GM19452 (cell line): ENCODE measurements around the gene SLC39A13.
"Not testable (repeated sequence)": the region's sequence is repeated elsewhere in the genome, so short reads cannot be mapped to it uniquely, and the experiment has no call there.

Experiments
- ATAC-seq: cut with Tn5 transposase; IDR thresholded peaks from one replicate; pipeline ENCODE4 v1.9.1; 2021; ENCODE audit not compliant: unreplicated experiment

SLC39A13 gene

DNA sequence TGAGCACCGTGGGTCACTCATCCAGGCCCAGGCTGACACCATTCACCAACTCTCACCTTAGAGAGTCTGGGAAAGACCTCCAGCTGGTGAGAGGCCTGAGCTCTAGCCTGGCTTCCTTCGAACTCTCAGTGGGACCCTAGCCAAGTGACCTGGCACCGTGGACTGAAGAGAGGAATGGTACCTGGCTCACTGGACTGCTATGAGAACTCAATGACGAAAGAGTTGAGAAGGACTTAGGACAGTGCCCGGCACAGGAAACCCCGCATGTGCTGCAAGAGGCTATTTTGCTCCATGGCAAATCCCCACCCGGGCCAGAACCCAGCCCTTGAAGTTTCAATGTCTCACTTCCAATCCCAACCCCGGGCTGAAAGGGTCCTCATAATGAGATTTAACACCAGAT lies 41.2 kb downstream of the SLC39A13 start:
- ATAC-seq, result no peak

DNA sequence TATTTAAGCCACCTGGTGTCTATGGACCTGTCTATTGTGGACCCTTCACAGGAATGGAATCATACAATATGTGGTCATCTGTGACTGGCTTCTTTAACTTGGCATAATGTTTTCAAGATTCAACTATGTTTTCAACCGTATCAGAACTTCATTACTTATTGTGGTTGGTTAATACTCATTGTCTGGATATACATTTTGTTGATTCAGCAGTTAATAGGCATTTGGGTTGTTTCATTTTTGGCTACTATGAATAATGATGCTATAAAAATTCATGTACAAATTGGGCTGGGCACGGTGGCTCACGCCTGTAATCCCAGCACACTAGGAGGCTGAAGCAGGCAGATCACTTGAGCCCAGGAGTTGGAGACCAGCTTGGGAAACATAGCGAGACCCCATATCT lies 43.0 kb downstream of the SLC39A13 start:
- no peak for ATAC-seq

DNA sequence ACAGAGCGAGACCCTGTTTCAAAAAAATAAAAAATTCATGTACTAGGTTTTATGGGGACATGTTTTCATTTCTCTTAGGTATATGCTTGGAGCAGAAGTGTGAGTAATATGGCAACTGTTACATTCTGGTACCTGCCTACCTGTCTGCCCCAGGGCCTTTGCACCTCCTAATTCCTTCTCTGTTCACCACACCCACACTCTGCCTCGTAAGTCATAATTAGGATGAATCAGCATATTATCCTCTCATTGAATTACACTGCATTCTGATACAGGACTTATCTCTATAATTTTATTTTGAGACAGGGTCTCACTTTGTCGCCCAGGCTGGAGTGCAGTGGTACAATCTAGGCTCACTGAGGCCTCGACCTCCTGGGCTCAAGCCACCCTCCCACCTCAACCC lies 43.6 kb downstream of the SLC39A13 start:
- ATAC-seq, result no peak

DNA sequence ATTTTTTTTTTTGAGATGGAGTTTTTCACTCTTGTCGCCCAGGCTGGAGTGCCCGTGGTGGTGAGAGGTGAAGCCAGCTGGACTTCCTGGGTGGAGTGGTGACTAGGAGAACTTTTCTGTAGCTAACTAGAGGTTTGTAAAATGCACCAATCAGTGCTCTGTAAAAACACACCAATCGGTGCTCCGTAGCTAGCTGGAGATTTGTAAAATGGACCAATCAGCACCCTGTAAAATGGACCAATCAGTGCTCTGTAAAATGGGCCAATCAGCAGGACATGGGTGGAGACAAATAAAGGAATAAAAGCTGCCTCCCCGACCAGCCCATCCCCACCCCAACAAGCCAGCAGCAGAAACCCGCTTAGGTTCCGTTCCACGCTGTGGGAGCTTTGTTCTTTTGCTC lies 45.0 kb downstream of the SLC39A13 start:
- ATAC-seq, result no peak

DNA sequence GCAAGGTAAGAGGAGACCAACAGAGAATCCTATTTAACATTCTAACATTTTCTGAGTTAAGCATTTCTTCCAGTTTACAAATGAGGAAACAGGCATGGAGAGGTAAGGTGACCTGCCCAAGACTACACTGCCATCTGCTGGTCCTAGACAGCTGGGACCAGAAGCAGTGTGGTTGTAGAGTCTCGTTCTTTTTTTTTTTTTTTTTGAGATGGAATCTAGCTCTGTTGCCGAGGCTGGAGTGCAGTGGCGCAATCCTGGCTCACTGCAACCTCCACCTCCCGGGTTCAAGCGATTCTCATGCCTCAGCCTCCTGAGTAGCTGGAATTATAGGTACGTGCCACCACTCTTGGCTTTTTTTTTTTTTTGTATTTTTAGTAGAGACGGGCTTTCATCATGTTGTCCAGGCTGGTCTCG lies 45.9 kb downstream of the SLC39A13 start:
- not testable (repeated sequence) for ATAC-seq

DNA sequence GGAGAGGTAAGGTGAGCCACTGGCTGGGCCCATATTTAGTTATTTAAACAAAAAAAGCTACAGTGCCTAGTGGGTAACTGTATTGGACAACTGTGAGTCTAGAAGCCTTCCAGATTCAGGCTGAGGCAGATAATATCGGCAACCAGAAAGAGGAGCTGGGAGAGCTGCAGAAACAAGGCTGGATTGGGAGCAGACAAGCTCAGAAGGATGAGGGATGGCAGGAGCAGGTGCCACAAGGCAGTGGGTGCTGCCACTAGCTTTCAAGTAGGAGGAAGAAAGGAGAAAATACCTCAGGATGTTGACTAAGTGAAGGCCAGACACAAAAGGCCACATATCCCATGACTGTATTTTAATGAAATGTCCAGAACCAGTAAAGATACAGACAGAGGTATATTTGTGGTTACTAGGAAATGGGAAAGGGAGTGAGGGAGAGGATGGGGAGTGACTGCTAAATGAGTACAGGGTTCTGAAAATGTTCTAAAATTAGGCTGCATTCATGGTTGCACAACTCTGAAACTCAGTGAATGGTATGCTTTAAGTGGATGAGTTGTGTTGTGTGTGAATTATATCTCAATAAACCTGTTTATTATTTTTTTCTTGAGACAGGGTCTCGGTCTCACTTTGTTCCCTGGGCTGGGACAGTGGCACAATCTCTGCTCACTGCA lies 52.3 kb downstream of the SLC39A13 start:
- no peak for ATAC-seq

DNA sequence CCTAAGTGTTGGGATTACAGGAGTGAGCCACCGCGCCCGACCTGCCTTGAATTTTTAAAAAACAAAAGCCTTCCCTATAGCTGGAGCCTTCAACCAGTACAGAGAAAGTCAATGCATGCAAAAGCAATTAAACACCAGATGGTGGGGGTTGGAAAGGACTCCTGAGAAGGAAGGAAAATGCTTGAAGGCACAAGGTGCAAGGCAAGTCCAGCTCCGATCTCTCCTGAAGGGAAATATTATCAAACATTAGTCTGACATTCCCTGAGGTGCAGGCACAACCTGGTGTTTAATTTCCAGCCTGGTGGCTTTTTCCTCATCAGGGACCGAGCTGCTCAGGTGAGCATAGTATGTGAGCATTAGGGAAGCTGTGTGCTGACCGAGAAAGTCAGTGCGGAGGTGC lies 53.5 kb downstream of the SLC39A13 start:
- ATAC-seq, result no peak

DNA sequence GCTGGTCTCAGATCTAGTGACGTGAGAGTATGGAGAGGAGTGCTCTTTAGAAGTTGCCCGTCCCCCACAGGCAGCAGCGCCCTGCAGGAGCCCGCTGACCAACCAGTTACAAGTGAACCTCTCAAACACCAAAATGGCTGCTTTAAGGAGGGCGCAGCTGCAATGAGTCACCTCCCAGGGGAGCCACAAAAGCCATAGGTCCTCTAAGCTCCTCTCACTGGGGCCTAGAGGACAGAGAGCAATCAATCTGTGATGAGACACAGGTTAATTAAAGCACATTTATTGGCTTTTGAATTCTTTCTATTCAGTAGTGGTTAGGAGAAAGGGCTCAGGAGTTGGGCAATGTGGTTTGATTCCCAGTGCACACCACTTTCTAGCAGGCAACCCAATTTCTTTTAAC lies 56.1 kb downstream of the SLC39A13 start:
- ATAC-seq, result no peak
